Left lung (tissue), 10 donors: ENCODE measurements around the gene CCDC178. TPM values are rescaled to one million over a fixed set of nuclear protein-coding genes. Genes with fewer than 3 reads are reported as not detected.
"Not testable (repeated sequence)": the region's sequence is repeated elsewhere in the genome, so short reads cannot be mapped to it uniquely, and the experiment has no call there.

Experiments used
- ATAC-seq: fragments of 200-7000 bp; cut with Tn5 transposase; one replicate; pipeline ENCODE4 v1.9.1; 2020; ENCODE audit warnings: moderate library complexity
- DNase-seq, 4 donors: peaks; one replicate each; pipeline ENCODE4 v3.0.0-alpha.2; 2013 to 2020
- H3K27ac ChIP-seq, 2 donors: fragments of 200-600 bp; sonication (generic) in 1 of 2; one replicate each; pipeline versions ENCODE4 v1.5.0 to v1.8.0; 2020 to 2021
- H3K27me3 ChIP-seq, 2 donors: fragments of 200-600 bp; sonication (generic) in 1 of 2; one replicate each; pipeline versions ENCODE4 v1.5.0 to v1.8.0; 2020 to 2021
- H3K36me3 ChIP-seq, 2 donors: fragments of 200-600 bp; sonication (generic) in 1 of 2; one replicate each; pipeline versions ENCODE4 v1.5.0 to v1.8.0; 2020 to 2021
- H3K4me1 ChIP-seq, 2 donors: fragments of 200-600 bp; one replicate each; pipeline ENCODE4 v1.8.0; 2021
- H3K4me3 ChIP-seq, 2 donors: fragments of 200-600 bp; sonication (generic) in 1 of 2; one replicate each; pipeline versions ENCODE4 v1.5.0 to v1.8.0; 2020 to 2021; ENCODE audit warnings: mild to moderate bottlenecking in 1 of 2
- H3K9me3 ChIP-seq, 2 donors: fragments of 200-600 bp; sonication (generic) in 1 of 2; one replicate each; pipeline versions ENCODE4 v1.5.0 to v1.8.0; 2020 to 2021
- intact Hi-C, 2 donors: fragments of 100-400 bp; cut with DNase I; formaldehyde crosslinking; loops; one replicate each; pipeline versions ENCODE4 v1.11.2 to v1.14.2; 2022
- polyA plus RNA-seq, 6 donors: library from polyadenylated mRNA; unstranded; fragments of 120-200 nt; gene quantifications; one replicate each; pipeline ENCODE4 v1.2.1, GENCODE V29; 2013; ENCODE audit not compliant: insufficient read length in 6 of 6
- total RNA-seq, 2 donors: library from RNA; stranded (reverse); fragmentation: NEBNext Ultra II Directional; extraction: Animal tissue kit (Norgen Biotek cat#: 25700); gene quantifications; one replicate each; pipeline ENCODE4 v1.2.1, GENCODE V29; 2021
- TF ChIP-seq, protein P1 (sequence below), 2 donors: fragments of 200-600 bp; sonication (generic) in 1 of 2; IDR thresholded peaks; one replicate each; pipeline versions ENCODE4 v1.5.0 to v1.8.0; 2021; ENCODE audit warnings: antibody characterized with exemption in 2 of 2
- donor health status: DM: no; HTN: yes; CAD: no.
- donor health status: DM: no; HTN: no; CAD: no.

Gene CCDC178
- total and polyA plus RNA-seq, 8 donors, result 0.73 to 2.9 (median 2.2) TPM; not detected in 1

DNA sequence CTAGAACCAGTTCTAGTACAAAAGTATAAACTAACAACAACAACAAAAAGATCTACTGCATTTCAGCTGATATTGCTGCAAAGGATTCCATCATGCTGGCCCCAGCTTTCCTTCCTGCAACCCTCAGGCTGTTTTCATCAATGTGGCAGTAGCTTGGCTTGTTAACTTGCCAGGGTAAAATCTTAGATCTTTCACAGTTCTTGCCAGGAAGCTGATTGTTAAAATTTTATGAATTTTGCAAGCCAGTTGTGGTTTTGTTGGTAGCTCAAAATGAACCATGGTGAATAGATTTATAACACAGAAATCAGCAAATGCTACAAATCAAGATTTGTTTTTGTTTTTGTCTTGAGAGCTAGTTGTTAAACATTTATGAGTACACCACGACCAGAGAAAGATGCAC is 19.3 kb downstream of the CCDC178 start:
- H3K36me3 ChIP-seq, result no peaks in the 10 kb centered on the region
- no peak overlapping the region for H3K27ac ChIP-seq
- H3K4me3 ChIP-seq, result no peak overlapping the region
- H3K9me3 ChIP-seq, result no peaks in the 10 kb centered on the region
- ATAC-seq (no peak), DNase-seq (no peak)
- intact Hi-C loops, result no loop called here
- TF ChIP-seq, protein P1, sequence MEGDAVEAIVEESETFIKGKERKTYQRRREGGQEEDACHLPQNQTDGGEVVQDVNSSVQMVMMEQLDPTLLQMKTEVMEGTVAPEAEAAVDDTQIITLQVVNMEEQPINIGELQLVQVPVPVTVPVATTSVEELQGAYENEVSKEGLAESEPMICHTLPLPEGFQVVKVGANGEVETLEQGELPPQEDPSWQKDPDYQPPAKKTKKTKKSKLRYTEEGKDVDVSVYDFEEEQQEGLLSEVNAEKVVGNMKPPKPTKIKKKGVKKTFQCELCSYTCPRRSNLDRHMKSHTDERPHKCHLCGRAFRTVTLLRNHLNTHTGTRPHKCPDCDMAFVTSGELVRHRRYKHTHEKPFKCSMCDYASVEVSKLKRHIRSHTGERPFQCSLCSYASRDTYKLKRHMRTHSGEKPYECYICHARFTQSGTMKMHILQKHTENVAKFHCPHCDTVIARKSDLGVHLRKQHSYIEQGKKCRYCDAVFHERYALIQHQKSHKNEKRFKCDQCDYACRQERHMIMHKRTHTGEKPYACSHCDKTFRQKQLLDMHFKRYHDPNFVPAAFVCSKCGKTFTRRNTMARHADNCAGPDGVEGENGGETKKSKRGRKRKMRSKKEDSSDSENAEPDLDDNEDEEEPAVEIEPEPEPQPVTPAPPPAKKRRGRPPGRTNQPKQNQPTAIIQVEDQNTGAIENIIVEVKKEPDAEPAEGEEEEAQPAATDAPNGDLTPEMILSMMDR (IDR thresholded peaks at IDR 0.05), result no peak
- no peaks in the 10 kb centered on the region for H3K4me1 ChIP-seq
- no peaks in the 10 kb centered on the region for H3K27me3 ChIP-seq

DNA sequence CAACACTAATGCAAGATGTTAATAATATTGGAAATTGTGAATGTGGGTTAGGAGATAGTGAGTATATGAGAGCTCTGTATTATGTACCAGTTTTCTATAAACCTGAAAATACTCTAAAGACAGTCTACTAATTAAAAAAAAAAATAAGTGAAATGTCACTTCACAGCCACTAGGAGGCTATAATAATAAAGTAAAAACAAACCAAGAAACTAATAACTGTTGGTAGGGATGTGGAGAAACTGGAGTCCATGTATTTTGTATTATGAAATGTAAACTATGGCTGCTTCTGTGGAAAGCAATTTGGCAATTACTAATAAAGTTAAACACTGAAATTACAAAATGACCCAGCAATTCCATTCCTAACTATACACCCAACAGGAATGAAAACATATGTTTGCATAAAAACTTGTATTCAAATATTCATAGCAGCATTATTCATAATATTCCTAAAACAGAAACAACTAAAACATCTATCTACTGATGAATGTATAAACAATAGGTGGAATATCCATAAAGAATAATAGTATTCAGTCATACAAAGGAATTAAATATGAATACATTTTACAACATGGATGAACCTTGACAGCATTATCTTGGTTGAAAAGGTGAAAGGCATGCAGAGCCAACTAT is 36.2 kb downstream of the CCDC178 start:
- Histone ChIP-seq H3K27ac (no peak overlapping the region), H3K27me3 (no peaks in the 10 kb centered on the region), H3K36me3 (no peaks in the 10 kb centered on the region), H3K4me1 (no peaks in the 10 kb centered on the region), H3K4me3 (no peak overlapping the region), H3K9me3 (no peaks in the 10 kb centered on the region)
- DNase-seq, result no peak
- intact Hi-C loops, result no loop called here
- TF ChIP-seq, protein P1 (IDR thresholded peaks at IDR 0.05), result peak in 1 of 2 donors; percentile 24
- no peak for ATAC-seq

DNA sequence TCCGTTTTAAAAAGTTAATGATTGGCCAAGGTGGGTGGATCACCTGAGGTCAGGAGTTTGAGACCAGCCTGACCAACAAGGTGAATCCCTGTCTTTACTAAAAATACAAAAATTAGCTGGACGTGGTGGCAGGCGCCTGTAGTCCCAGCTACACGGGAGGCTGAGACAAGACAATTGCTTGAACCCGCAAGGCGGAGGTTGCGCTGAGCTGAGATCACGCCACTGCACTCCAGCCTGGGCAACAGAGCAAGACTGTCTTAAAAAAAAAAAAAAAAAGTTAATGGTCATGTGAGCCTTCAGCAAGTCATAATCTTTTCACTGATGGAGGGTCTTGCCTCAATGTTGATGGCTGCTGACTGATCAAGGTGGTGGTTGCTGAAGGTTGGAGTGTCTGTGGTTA is 41.6 kb downstream of the CCDC178 start:
- intact Hi-C loops, H3K9me3 ChIP-seq, H3K4me1 ChIP-seq, ATAC-seq, H3K36me3 ChIP-seq, H3K27me3 ChIP-seq, H3K4me3 ChIP-seq, H3K27ac ChIP-seq: not testable (repeated sequence)
- DNase-seq, result peak in 1 of 4 donors; percentile 54

DNA sequence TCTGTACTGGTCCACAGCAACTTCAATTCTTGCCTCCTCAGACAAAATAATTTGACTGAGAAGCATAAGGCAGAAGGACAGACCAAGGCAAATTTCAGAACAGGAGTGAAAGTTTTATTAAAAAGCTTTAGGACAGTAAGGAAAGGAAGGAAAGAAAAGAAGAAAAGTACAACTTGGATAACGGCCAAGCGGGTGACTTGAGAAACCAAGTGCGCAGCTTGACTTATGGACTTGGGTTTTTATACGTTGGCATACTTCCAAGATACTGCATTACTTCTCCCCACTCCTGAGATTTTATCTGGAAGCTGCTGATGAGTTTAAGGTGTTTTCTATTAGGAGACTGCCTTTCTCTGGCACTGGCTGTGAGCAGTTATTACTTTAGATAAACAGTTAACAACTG is 64.7 kb downstream of the CCDC178 start:
- ATAC-seq (no peak), DNase-seq (no peak)
- Histone ChIP-seq H3K9me3 (no peaks in the 10 kb centered on the region), H3K27ac (no peak overlapping the region), H3K4me3 (no peak overlapping the region), H3K27me3 (no peaks in the 10 kb centered on the region), H3K36me3 (no peaks in the 10 kb centered on the region), H3K4me1 (no peaks in the 10 kb centered on the region)
- intact Hi-C loops, result no loop called here
- TF ChIP-seq, protein P1 (IDR thresholded peaks at IDR 0.05), result no peak

DNA sequence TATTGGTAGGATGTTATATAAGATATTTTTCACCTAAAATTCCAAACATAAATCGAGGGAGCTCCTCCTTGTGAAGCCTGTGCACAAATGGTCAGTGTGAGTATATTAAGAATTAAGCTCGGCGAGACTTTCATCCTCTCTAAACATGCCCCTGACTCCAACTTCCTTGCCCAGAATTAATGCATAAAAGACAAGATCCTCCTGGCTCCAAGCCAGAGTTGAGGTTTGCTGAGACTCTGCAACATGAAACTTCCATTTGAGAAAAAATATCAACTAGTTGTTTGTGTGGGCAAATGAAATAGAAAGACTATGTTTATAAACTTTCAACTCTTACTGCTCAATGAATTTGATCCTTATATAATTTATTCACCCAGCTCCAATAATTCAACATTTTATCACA is 68.1 kb downstream of the CCDC178 start:
- no peak for ATAC-seq
- peak in 1 of 4 donors; percentile 15 for DNase-seq
- Histone ChIP-seq H3K4me3 (no peak overlapping the region), H3K27me3 (no peaks in the 10 kb centered on the region), H3K36me3 (no peaks in the 10 kb centered on the region), H3K27ac (no peak overlapping the region), H3K4me1 (no peaks in the 10 kb centered on the region), H3K9me3 (no peaks in the 10 kb centered on the region)
- TF ChIP-seq, protein P1 (IDR thresholded peaks at IDR 0.05), result no peak
- intact Hi-C loops, result no loop called here
